HG02970 (cell line): ENCODE results near the gene SEMA3C.
"Not testable (repeated sequence)": the region's sequence is repeated elsewhere in the genome, so short reads cannot be mapped to it uniquely, and the experiment has no call there.

ENCODE experiments used
- ATAC-seq: cut with Tn5 transposase; IDR thresholded peaks from one replicate; pipeline ENCODE4 v1.9.1; 2021; ENCODE audit warnings: mild to moderate bottlenecking, moderate library complexity, moderate number of reproducible peaks; ENCODE audit not compliant: unreplicated experiment, low FRiP score

The SEMA3C gene

GRCh38 chr7:80929619-80930018 is 10.8 kb upstream of the SEMA3C start:
- no peak for ATAC-seq

GRCh38 chr7:80926955-80927354 is 8.1 kb upstream of the SEMA3C start:
- not testable (repeated sequence) for ATAC-seq

DNA sequence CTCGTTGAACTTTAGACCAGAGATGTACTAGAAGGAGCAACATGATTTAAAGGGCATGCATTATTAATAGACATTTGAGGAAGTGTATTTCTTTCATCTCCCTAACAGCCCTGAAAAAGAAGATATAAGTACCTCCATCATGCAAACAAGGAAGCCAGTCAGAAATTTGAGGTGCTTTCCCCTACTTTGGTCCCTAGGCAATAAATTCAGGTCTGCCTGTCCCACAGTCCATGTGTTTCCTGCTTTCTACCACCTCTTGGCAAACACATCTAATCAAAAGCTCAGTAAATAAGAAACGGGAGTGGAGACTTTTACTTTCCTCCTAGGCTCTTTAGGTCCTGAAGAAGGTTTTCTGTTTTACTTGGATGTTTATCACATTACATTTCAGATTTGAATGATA is 5.2 kb upstream of the SEMA3C start:
- no peak for ATAC-seq

GRCh38 chr7:80923211-80923612 is 4.4 kb upstream of the SEMA3C start:
- ATAC-seq: no peak

DNA sequence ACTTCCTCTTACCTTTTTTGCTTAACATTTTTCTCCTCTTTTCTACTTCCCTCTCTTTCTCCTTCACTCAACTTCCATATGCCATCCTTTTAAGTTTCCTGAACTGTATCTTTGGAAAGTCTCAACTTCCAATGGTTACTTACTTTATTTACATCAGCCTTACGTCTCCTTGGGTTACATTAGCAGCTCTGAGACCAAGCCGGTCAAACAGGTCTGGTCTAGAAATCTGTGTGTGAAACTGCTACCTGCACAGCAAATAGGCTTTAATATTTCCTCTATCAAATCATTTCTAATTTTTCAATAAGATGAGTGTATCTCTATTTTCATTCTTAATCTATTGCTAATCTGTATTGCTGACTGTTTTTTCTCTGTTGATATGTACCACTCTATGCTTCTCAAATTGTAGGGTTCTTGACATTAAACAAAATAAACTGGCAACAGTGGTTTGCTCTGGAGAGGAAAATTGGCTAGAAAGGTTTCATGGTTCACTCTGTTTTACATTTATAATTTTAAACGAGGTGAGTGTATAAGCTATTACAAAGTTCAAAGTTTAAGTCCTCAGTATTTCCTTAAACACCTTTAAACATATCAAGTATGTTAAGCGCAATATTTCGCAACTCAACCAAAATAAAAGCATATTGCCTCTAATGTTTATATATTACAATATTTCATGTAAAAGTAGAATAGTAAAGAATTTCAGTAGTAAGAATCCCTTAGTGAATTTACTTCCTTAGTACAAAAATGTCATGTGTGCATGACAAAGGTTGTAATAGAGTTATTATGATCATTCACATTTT is 3.6 kb upstream of the SEMA3C start:
- no peak for ATAC-seq

DNA sequence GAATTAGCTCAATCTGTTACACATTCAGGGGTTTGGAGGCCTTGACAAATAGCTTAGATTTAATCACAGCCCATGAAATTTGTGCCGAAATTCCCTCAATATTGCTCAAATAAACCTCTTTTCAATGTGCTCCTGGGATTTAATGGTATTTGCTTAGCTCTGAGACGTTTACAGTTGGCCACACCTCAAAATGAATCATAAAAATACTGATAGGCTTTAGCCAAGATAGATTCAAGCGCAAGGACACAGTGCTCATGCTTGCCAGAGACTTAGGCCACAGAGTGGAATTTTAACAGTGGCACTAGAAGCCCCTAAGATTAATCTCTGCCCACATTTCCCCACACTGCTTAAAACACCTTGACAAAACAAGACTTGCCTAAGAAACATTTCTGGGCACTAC is 2.3 kb upstream of the SEMA3C start:
- ATAC-seq: no peak

DNA sequence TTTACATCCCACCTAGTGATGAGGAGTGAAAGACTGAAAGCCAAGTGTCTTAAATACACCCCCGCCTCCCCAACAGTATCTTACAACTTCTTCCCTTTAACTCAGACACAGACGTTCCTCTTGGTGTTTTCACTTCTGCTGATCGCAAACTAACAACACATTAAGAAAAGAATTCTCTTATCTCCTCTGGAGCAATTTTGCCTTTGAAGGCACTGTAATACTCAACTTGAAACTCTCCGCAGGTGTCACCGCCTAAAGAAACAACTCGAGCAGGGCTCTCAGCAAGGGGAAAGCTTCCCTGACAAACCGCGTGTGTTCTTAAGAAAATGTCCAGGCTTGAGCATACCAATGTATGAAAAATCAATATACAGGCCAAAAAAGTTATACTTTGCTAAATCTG is 452 bp downstream of the SEMA3C start:
- ATAC-seq: no peak

DNA sequence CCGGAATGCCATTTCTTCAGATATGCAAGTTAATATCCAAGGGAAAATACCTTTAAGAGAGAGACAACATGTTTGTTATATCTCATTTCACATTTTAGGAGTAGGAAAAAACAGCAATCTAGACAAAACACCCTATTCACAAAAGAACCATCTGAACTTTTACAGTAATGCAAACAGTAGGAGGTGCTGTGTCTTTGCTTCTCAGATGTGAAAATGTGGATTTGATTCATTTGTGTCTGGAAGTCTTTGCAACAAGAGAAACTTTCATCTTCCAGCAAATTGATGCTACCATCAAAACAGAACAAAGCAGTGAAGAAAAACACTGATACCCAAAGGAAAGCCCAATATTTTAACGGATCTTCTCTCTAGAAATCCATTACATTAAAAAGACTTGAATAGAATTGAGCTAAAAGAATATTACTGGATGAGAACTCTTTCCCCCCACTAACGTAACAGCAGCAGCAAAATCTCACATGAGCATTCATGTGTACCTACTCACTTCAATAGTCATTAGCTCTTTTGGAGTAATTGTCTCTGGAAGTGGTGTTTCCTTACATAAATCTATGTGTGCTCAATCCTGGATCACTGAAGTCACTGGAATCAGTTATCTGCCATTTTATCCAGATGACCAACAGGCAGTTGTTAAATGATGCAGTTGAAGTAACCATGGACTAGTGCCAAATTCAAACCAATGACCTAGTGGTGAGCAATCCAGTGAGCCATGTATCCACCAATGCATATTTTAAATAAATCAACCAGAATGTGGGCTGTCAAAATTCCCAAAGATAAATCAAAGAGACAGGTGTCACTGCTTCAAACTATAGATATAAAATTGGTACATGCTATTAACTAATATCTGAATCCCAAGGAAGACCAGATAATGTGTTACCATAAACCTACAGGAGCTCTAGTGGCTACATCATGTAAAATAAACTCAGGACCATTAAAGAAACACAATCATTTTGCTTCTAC is 1.8 kb downstream of the SEMA3C start:
- ATAC-seq: no peak

GRCh38 chr7:80910228-80910627 is 8.6 kb downstream of the SEMA3C start:
- ATAC-seq: no peak

GRCh38 chr7:80908360-80908797 is 10.5 kb downstream of the SEMA3C start:
- no peak for ATAC-seq

DNA sequence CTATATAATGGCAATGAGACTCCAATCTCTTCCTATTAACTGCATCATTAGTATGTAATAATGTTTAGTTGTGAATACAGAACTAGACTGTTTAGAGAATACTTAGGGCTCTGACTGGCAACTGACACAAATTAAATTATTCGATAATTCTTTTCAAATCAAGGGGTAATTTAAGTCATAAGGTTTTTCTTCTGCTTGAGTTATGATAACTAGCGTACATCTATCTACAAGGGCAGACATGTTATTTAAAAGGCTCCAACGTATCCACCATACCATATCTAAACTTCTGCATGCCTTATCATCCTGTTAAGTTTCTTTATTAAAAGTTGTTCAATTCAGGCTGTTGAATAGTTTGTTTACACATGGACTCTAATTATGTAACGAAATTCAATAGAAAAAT is 11.2 kb downstream of the SEMA3C start:
- ATAC-seq: no peak

DNA sequence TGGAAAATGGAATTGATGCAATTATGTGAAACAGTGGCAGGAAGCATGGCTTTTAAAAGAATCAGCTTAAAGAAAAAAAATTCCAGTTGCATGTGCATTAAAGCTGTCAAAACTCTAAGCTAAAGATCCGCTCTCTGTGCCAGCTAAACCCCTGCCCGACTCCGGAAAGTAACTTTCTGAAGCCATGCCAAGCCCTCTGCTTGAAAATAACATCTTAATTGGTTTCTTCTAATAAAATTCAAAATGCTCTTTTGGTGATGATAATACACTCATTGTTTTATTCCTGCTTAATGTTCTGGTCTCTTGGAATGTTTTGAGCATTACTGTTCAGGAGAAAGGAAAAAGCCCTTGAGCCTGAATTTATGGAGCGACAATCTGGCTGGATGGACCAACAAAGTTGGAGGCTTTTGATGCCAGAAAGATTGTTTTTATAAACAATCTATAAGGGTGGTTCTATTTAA is 11.7 kb downstream of the SEMA3C start:
- no peak for ATAC-seq

DNA sequence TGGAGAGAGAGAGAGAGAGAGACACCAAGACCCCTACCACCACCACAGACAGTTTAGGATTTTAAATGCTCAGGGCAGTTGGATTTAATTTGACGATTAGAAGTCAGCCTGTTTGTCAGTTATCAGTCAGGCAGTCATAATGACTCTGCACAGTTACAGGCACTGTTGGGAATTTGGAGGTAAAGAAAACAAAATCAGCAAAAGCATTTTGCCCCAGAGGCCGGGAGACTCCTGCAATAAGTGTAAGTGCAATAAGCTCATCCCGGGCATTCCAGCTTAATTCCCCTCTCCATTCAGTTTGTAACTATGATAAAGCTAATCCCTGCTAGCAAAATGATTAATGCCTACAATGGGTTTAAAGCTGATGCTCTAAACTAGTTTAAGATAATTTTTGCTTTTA is 13.5 kb downstream of the SEMA3C start:
- ATAC-seq: no peak

DNA sequence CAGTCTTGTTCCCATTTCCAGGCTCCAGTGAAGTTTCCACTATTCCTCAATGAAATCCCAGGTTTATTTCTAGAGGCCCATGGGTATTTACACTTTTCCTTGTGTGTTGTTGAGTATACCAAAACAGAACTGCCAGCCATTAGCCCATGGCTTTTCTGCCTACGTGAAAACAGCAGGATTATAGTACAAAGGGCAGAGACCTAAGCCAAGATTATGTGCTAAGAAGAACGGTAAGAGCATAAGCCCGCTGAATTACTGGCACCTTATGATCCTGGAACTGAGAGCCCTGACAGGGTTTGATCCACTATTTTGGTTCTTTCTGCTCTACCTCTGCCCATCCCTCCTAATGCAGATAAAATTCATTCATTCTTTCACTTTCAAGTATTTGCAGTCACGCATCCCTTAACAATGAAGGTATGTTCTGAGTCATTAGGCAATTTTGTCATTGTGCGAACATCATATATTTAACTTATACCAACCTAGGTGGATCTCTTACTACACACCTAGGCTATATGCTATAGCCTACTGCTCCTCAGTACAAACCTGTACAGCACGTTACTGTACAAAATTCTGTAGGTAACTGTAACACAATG is 16.0 kb downstream of the SEMA3C start:
- no peak for ATAC-seq

GRCh38 chr7:80902019-80902418 is 16.8 kb downstream of the SEMA3C start:
- ATAC-seq: no peak

GRCh38 chr7:80900583-80901576 is 18.0 kb downstream of the SEMA3C start:
- no peak for ATAC-seq

- ATAC-seq: no peak
These were observed 21.8 kb downstream of the SEMA3C start for GRCh38 chr7:80896906-80897598.

- ATAC-seq: no peak
These were observed 23.8 kb downstream of the SEMA3C start for GRCh38 chr7:80895056-80895455.

- no peak for ATAC-seq
These were observed 27.6 kb downstream of the SEMA3C start for GRCh38 chr7:80891259-80891544.
